Right lobe of liver (tissue), 6 donors: ENCODE results near the gene PLXNA2. TPM values are rescaled to one million over a fixed set of nuclear protein-coding genes. Genes with fewer than 3 reads are reported as not detected.

ENCODE experiments used
- ATAC-seq, 4 donors: fragments of 200-7000 bp; cut with Tn5 transposase; one replicate each; pipeline ENCODE4 v1.9.1; 2020; ENCODE audit warnings: mild to moderate bottlenecking in 4 of 4, moderate library complexity in 4 of 4
- DNase-seq, 3 donors: peaks; one replicate each; pipeline ENCODE4 v3.0.0-alpha.2; 2020
- H3K27ac ChIP-seq, 3 donors: fragments of 200-600 bp; one replicate each; pipeline ENCODE4 v1.8.0; 2022
- H3K27me3 ChIP-seq, 2 donors: fragments of 200-600 bp; one replicate each; pipeline ENCODE4 v1.8.0; 2022
- H3K36me3 ChIP-seq, 4 donors: fragments of 200-600 bp; sonication (generic) in 1 of 4; one replicate each; pipeline versions ENCODE4 v1.5.1 to v1.8.0; 2017 to 2022; ENCODE audit warnings: control low read depth in 1 of 4
- H3K4me1 ChIP-seq, 4 donors: fragments of 200-600 bp; sonication (generic) in 1 of 4; one replicate each; pipeline versions ENCODE4 v1.5.1 to v1.8.0; 2017 to 2022; ENCODE audit warnings: control low read depth in 1 of 4
- H3K4me3 ChIP-seq, 3 donors: fragments of 200-600 bp; one replicate each; pipeline ENCODE4 v1.8.0; 2022
- H3K9me3 ChIP-seq, 4 donors: fragments of 200-600 bp; sonication (generic) in 1 of 4; one replicate each; pipeline versions ENCODE4 v1.5.1 to v1.8.0; 2017 to 2022; ENCODE audit warnings: control low read depth in 1 of 4
- POLR2A ChIP-seq: fragments of 450-650 bp; IDR thresholded peaks from one replicate; pipeline ENCODE4 v1.6.1; 2017; ENCODE audit warnings: antibody characterized with exemption, mild to moderate bottlenecking
- WGBS: methylation state at CpG from one replicate; pipeline ENCODE4 v1.1.6; 2018; ENCODE audit warnings: low coverage, low lambda C conversion rate; ENCODE audit not compliant: insufficient coverage; ENCODE audit errors: missing lambda C conversion rate; 5-methylcytosine and 5-hydroxymethylcytosine counted together
- intact Hi-C, 2 donors: fragments of 100-400 bp; cut with DNase I; formaldehyde crosslinking; loops; one replicate each; pipeline versions ENCODE4 v1.11.2 to v1.14.1; 2022
- total RNA-seq, 6 experiments: library from RNA; depleted of rRNA in 2 of 6; stranded (reverse); fragments of >200 nt in 2 of 6; fragmentation: NEBNext Ultra II Directional in 3 of 6; extraction: Animal tissue kit (Norgen Biotek cat#: 25700) in 3 of 6; gene quantifications; one replicate each; pipeline versions ENCODE4 v1.1.0 to v1.2.4, GENCODE V29; 2016 to 2023
- TF ChIP-seq, protein P1 (sequence below), 4 donors: fragments of 200-600 bp in 3 of 4; fragments of 450-650 bp in 1 of 4; IDR thresholded peaks; one replicate each; pipeline versions ENCODE4 v1.5.1 to v1.8.0; 2016 to 2022; ENCODE audit warnings: antibody characterized with exemption in 4 of 4, mild to moderate bottlenecking in 2 of 4
- donor health status: DM: no; HTN: yes; CAD: no.
- donor health status: DM: no; HTN: no; CAD: no.
- donor health status: DM: no; HTN: no; CAD: no.
- donor health status: DM: no; HTN: yes; CAD: no.
- donor health status: DM: no; HTN: yes; CAD: no.

The PLXNA2 gene
- total RNA-seq, 6 experiments from 2014 or later: 5.6 to 20.8 (median 9.3) TPM

GRCh38 chr1:208184966-208185654, 59.1 kb downstream of the PLXNA2 start:
- H3K9me3 ChIP-seq: no peaks in the 10 kb centered on the region
- intact Hi-C loops: no loop called here
- no peak for TF ChIP-seq POLR2A
- TF ChIP-seq, protein P1, sequence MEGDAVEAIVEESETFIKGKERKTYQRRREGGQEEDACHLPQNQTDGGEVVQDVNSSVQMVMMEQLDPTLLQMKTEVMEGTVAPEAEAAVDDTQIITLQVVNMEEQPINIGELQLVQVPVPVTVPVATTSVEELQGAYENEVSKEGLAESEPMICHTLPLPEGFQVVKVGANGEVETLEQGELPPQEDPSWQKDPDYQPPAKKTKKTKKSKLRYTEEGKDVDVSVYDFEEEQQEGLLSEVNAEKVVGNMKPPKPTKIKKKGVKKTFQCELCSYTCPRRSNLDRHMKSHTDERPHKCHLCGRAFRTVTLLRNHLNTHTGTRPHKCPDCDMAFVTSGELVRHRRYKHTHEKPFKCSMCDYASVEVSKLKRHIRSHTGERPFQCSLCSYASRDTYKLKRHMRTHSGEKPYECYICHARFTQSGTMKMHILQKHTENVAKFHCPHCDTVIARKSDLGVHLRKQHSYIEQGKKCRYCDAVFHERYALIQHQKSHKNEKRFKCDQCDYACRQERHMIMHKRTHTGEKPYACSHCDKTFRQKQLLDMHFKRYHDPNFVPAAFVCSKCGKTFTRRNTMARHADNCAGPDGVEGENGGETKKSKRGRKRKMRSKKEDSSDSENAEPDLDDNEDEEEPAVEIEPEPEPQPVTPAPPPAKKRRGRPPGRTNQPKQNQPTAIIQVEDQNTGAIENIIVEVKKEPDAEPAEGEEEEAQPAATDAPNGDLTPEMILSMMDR (IDR thresholded peaks at IDR 0.05): no peak
- H3K27me3 ChIP-seq: no peaks in the 10 kb centered on the region
- no peaks in the 10 kb centered on the region for H3K36me3 ChIP-seq
- WGBS: 77% methylated on average over 3 of the region's 5 CpGs
- no peak overlapping the region for H3K4me3 ChIP-seq
- ATAC-seq (no peak), DNase-seq (no peak)
- H3K27ac ChIP-seq: no peak overlapping the region
- H3K4me1 ChIP-seq: peaks cover 0 to 30% (median 8%) of the 10 kb centered on the region in 4 donors

GRCh38 chr1:208183977-208184911, 59.9 kb downstream of the PLXNA2 start:
- DNase-seq: no peak
- no peak overlapping the region for H3K4me3 ChIP-seq
- H3K9me3 ChIP-seq: no peaks in the 10 kb centered on the region
- TF ChIP-seq, protein P1 (IDR thresholded peaks at IDR 0.05): no peak
- no peak for TF ChIP-seq POLR2A
- peaks cover 0 to 32% (median 8%) of the 10 kb centered on the region in 4 donors for H3K4me1 ChIP-seq
- no peaks in the 10 kb centered on the region for H3K27me3 ChIP-seq
- no peak overlapping the region for H3K27ac ChIP-seq
- peak in 3 of 4 donors; percentile 15 to 70 (median 18) for ATAC-seq
- H3K36me3 ChIP-seq: no peaks in the 10 kb centered on the region
- intact Hi-C loops: no loop called here
- WGBS: 79% methylated on average over 7 of the region's 8 CpGs

- Histone ChIP-seq H3K4me3 (no peak overlapping the region), H3K9me3 (no peaks in the 10 kb centered on the region), H3K27me3 (no peaks in the 10 kb centered on the region), H3K36me3 (no peaks in the 10 kb centered on the region), H3K27ac (no peak overlapping the region), H3K4me1 (peaks cover 0 to 44% (median 12%) of the 10 kb centered on the region in 4 donors)
- ATAC-seq (peak; percentile 64 to 80 (median 74)), DNase-seq (no peak)
- TF ChIP-seq, protein P1 (IDR thresholded peaks at IDR 0.05): no peak
- no peak for TF ChIP-seq POLR2A
- 65% methylated on average over 8 of the region's 10 CpGs for WGBS
- intact Hi-C loops: no loop called here
Measured at GRCh38 chr1:208182880-208183645, 61.1 kb downstream of the PLXNA2 start.

DNA sequence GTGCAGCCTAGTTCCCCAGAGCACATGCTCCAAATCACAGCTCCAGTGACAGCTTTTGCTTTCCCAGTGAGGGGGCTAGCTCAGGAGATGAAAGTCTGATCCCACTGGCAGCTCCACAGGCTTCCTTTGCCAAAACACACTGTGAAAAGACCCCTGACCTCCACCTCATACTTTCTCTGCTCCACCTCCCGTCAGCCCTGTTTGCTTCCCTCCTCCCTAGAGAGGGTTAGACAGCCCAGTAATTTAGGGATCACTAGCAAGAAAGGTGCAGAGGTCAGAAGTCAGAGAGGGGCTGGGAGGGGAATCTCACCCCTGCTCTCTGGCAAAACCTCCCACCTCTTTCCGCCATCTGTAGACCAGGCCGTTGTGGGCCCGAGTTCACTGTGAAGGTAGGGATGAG, 62.8 kb downstream of the PLXNA2 start:
- TF ChIP-seq POLR2A: no peak
- TF ChIP-seq, protein P1 (IDR thresholded peaks at IDR 0.05): no peak
- no peak for DNase-seq
- WGBS: 4% methylated on average over 3 of the region's 4 CpGs
- H3K27ac ChIP-seq: no peak overlapping the region
- intact Hi-C loops: no loop called here
- ATAC-seq: no peak
- peaks cover 0 to 50% (median 15%) of the 10 kb centered on the region in 4 donors for H3K4me1 ChIP-seq
- no peak overlapping the region for H3K4me3 ChIP-seq
- H3K36me3 ChIP-seq: no peaks in the 10 kb centered on the region
- no peaks in the 10 kb centered on the region for H3K27me3 ChIP-seq
- H3K9me3 ChIP-seq: no peaks in the 10 kb centered on the region
